Keratinocyte (primary cell): ENCODE measurements around the gene ARSI. TPM values are rescaled to one million over a fixed set of nuclear protein-coding genes. Genes with fewer than 3 reads are reported as not detected.
A peak's percentile ranks its signal among the peaks of the same experiment; 100 is the strongest.

Experiments
- DNase-seq: peaks from one replicate; pipeline ENCODE4 v3.0.0-alpha.2; 2011; ENCODE audit warnings: low read depth, missing footprints, low spot score
- FAIRE-seq: peaks from 2 replicates; lab custom pipeline; 2011; peaks lifted over from hg19 to GRCh38; lab: Jason Lieb, UNC
- H2AFZ ChIP-seq: 2 replicates; pipeline ENCODE4 v1.6.0; 2012; ENCODE audit warnings: low read length, control low read depth, inconsistent platforms; ENCODE audit not compliant: control insufficient read depth
- H3K27ac ChIP-seq: 2 replicates; pipeline ENCODE4 v1.5.1; 2011; ENCODE audit warnings: low read length; ENCODE audit not compliant: control insufficient read depth, insufficient read depth
- H3K27me3 ChIP-seq: 3 replicates; pipeline ENCODE4 v1.6.0; 2011; ENCODE audit warnings: low read length; ENCODE audit not compliant: control insufficient read depth, insufficient read depth; ENCODE audit errors: extremely low read depth
- H3K36me3 ChIP-seq, 2 experiments: 2 replicates in 1 of 2; 3 replicates in 1 of 2; pipeline ENCODE4 v1.5.1; 2011; ENCODE audit warnings: low read length in 2 of 2, mild to moderate bottlenecking in 1 of 2; ENCODE audit not compliant: control insufficient read depth in 2 of 2, insufficient read depth in 2 of 2; ENCODE audit errors: extremely low read depth in 1 of 2
- H3K4me1 ChIP-seq: 3 replicates; pipeline ENCODE4 v1.5.1; 2011; ENCODE audit warnings: low read length; ENCODE audit not compliant: control insufficient read depth, insufficient read depth; ENCODE audit errors: extremely low read depth
- H3K4me2 ChIP-seq: 3 replicates; pipeline ENCODE4 v1.6.0; 2011; ENCODE audit warnings: low read depth, low read length; ENCODE audit not compliant: control insufficient read depth, insufficient read depth; ENCODE audit errors: extremely low read depth
- H3K4me3 ChIP-seq, 3 experiments: fragments of 200-600 bp in 1 of 3; sonication (generic) in 1 of 3; 2 replicates in 2 of 3; 3 replicates in 1 of 3; pipeline ENCODE4 v1.5.1; 2011 to 2016; ENCODE audit warnings: low read length in 3 of 3, mild to moderate bottlenecking in 3 of 3, control low read depth in 2 of 3, inconsistent platforms in 1 of 3, low read depth in 1 of 3, mixed read lengths in 1 of 3, mixed run types in 1 of 3, moderate library complexity in 1 of 3; ENCODE audit not compliant: control insufficient read depth in 2 of 3, insufficient read depth in 2 of 3; ENCODE audit errors: extremely low read depth in 1 of 3
- H3K79me2 ChIP-seq: 2 replicates; pipeline ENCODE4 v1.6.0; 2012; ENCODE audit warnings: low read length; ENCODE audit not compliant: control insufficient read depth, insufficient read depth
- H3K9ac ChIP-seq: 3 replicates; pipeline ENCODE4 v1.6.0; 2011; ENCODE audit warnings: low read length; ENCODE audit not compliant: control insufficient read depth, insufficient read depth; ENCODE audit errors: extremely low read depth
- H3K9me1 ChIP-seq: 3 replicates; pipeline ENCODE4 v1.6.0; 2011; ENCODE audit warnings: low read length; ENCODE audit not compliant: control insufficient read depth, insufficient read depth; ENCODE audit errors: extremely low read depth
- H3K9me3 ChIP-seq: 2 replicates; pipeline ENCODE4 v1.5.1; 2012; ENCODE audit warnings: low read depth, low read length; ENCODE audit not compliant: control insufficient read depth
- H4K20me1 ChIP-seq: 3 replicates; pipeline ENCODE4 v1.6.0; 2011; ENCODE audit warnings: low read length; ENCODE audit not compliant: control insufficient read depth, insufficient read depth; ENCODE audit errors: extremely low read depth
- CTCF ChIP-seq, 3 experiments: IDR thresholded peaks in 1 of 3; conservative IDR thresholded peaks in 1 of 3; optimal IDR thresholded peaks in 1 of 3; 2 replicates in 2 of 3; 3 replicates in 1 of 3; pipeline versions ENCODE3 to v1.5.1; 2011; ENCODE audit warnings: low read length in 3 of 3, mild to moderate bottlenecking in 3 of 3, moderate library complexity in 2 of 3, control low read depth in 1 of 3, inconsistent platforms in 1 of 3; ENCODE audit not compliant: insufficient read depth in 2 of 3; ENCODE audit errors: extremely low read depth in 1 of 3
- EZH2 ChIP-seq: IDR thresholded peaks from one replicate; pipeline ENCODE4 v1.6.1; 2012; ENCODE audit warnings: inconsistent platforms, mild to moderate bottlenecking, low read length, moderate library complexity
- dilution Hi-C: fragments of 300-500 bp; cut with MboI; formaldehyde crosslinking; loops from one replicate; pipeline ENCODE4 v1.7.0; 2020; ENCODE audit warnings: low sequenced_read_pairs; ENCODE audit not compliant: extremely low pct_ligation_motif_present
- polyA plus RNA-seq, 5 experiments: library from polyadenylated mRNA; depleted of rRNA in 3 of 5; stranded (reverse) in 3 of 5; stranded (forward) in 1 of 5; unstranded in 1 of 5; fragments of >200 nt; gene quantifications; 1 replicate in 1 of 5; 2 replicates in 3 of 5; 3 replicates in 1 of 5; pipeline versions ENCODE4 v1.2.1 to v1.2.3, GENCODE V29; 2011 to 2012; ENCODE audit warnings: missing spikeins in 2 of 5, low read depth in 1 of 5, low replicate concordance in 1 of 5

ARSI gene
- polyA plus RNA-seq, 1 donor (not counting 4 experiments of a cell fraction or from before 2014, with no cell fraction given), result 1.7 TPM

- Histone ChIP-seq H3K9me3 (no peaks in the 10 kb centered on the region), H3K4me3 (no peak overlapping the region), H2AFZ (no peak overlapping the region), H3K79me2 (no peaks in the 10 kb centered on the region), H3K4me2 (peak overlapping the region; percentile 77), H3K9me1 (peaks cover 4% of the 10 kb centered on the region), H3K27ac (no peak overlapping the region), H3K9ac (no peak overlapping the region), H4K20me1 (no peaks in the 10 kb centered on the region), H3K4me1 (peaks cover 33% of the 10 kb centered on the region), H3K27me3 (no peaks in the 10 kb centered on the region), H3K36me3 (no peaks in the 10 kb centered on the region)
- TF ChIP-seq EZH2 (no peak), CTCF (optimal IDR thresholded peaks at IDR 0.05 in 1 of 3, IDR thresholded peaks at IDR 0.05 in 1 of 3, conservative IDR thresholded peaks at IDR 0.05 in 1 of 3; ENCODE audit: extremely low read depth in 1 of 3, insufficient read depth in 2 of 3, low read length in 3 of 3) (no peak)
- FAIRE-seq, result no peak
- dilution Hi-C loops, result no loop called here
- no peak for DNase-seq
These were observed 438 bp upstream of the ARSI start for GRCh38 chr5:150303070-150303615.

- H3K9me1 ChIP-seq, result peaks cover 4% of the 10 kb centered on the region
- peak overlapping the region; percentile 73 for H3K9ac ChIP-seq
- H3K27me3 ChIP-seq, result no peaks in the 10 kb centered on the region
- TF ChIP-seq EZH2, result no peak
- no peak for TF ChIP-seq CTCF (optimal IDR thresholded peaks at IDR 0.05 in 1 of 3, IDR thresholded peaks at IDR 0.05 in 1 of 3, conservative IDR thresholded peaks at IDR 0.05 in 1 of 3; ENCODE audit: extremely low read depth in 1 of 3, insufficient read depth in 2 of 3, low read length in 3 of 3)
- H3K4me2 ChIP-seq, result peak overlapping the region; percentile 77
- DNase-seq, result no peak
- no peaks in the 10 kb centered on the region for H3K9me3 ChIP-seq
- dilution Hi-C loops, result no loop called here
- H3K36me3 ChIP-seq, result no peaks in the 10 kb centered on the region
- H3K4me3 ChIP-seq, result peak overlapping the region in 2 of 3 experiments; percentile 46 to 53
- H4K20me1 ChIP-seq, result no peaks in the 10 kb centered on the region
- H3K27ac ChIP-seq, result no peak overlapping the region
- peaks cover 36% of the 10 kb centered on the region for H3K4me1 ChIP-seq
- FAIRE-seq, result no peak
- no peaks in the 10 kb centered on the region for H3K79me2 ChIP-seq
- H2AFZ ChIP-seq, result peak overlapping the region; percentile 76
These were observed 804 bp downstream of the ARSI start for GRCh38 chr5:150301901-150302300.
